Neuronal stem cell (in vitro differentiated cells): ENCODE data around the gene GPSM3.

Experiments used
- DNase-seq: peaks from one replicate; pipeline ENCODE4 v3.0.0-alpha.2; 2013; ENCODE audit warnings: low spot score
- H2AFZ ChIP-seq: one replicate; pipeline ENCODE4 v1.6.1; 2013; ENCODE audit warnings: mild to moderate bottlenecking, low read length, inconsistent platforms
- H2AK5ac ChIP-seq: 2 replicates; pipeline ENCODE4 v1.6.1; 2013; ENCODE audit warnings: low read depth, mild to moderate bottlenecking, inconsistent platforms, low read length, moderate library complexity, mixed read lengths
- H2BK120ac ChIP-seq: 2 replicates; pipeline ENCODE4 v1.6.1; 2013; ENCODE audit warnings: low read depth, mild to moderate bottlenecking, inconsistent platforms, low read length, moderate library complexity, mixed read lengths
- H2BK12ac ChIP-seq: one replicate; pipeline ENCODE4 v1.6.1; 2013; ENCODE audit warnings: low read length, inconsistent platforms
- H2BK15ac ChIP-seq: 2 replicates; pipeline ENCODE4 v1.6.1; 2013; ENCODE audit warnings: mild to moderate bottlenecking, low read length, inconsistent platforms, mixed read lengths
- H2BK5ac ChIP-seq: one replicate; pipeline ENCODE4 v1.6.1; 2013; ENCODE audit warnings: inconsistent platforms, mild to moderate bottlenecking, low read length, moderate library complexity
- H3K14ac ChIP-seq: one replicate; pipeline ENCODE4 v1.6.1; 2013; ENCODE audit warnings: low read length, inconsistent platforms
- H3K18ac ChIP-seq: 2 replicates; pipeline ENCODE4 v1.6.1; 2013; ENCODE audit warnings: low read length, inconsistent platforms
- H3K23ac ChIP-seq: 2 replicates; pipeline ENCODE4 v1.6.1; 2013; ENCODE audit warnings: low read depth, mild to moderate bottlenecking, mixed read lengths, low read length, inconsistent platforms; ENCODE audit not compliant: poor library complexity
- H3K27ac ChIP-seq: replicated peaks from 3 replicates; pipeline ENCODE4 v1.5.1; 2013; ENCODE audit warnings: low read length, inconsistent platforms
- H3K27me3 ChIP-seq, 3 experiments: 2 replicates each; pipeline ENCODE4 v1.6.1; 2013; ENCODE audit warnings: low read length in 3 of 3, mild to moderate bottlenecking in 2 of 3, inconsistent platforms in 1 of 3, low read depth in 1 of 3, mixed read lengths in 1 of 3, moderate library complexity in 1 of 3; ENCODE audit not compliant: control insufficient read depth in 3 of 3, insufficient read depth in 3 of 3
- H3K36me3 ChIP-seq, 2 donors: replicated peaks in 1 of 2; 2 replicates each; pipeline ENCODE4 v1.6.1; 2013; ENCODE audit warnings: low read length in 2 of 2; ENCODE audit not compliant: control insufficient read depth in 2 of 2, insufficient read depth in 2 of 2
- H3K4ac ChIP-seq: 2 replicates; pipeline ENCODE4 v1.6.1; 2013; ENCODE audit warnings: inconsistent platforms, mild to moderate bottlenecking, low read length, moderate library complexity
- H3K4me1 ChIP-seq, 2 donors: 1 replicate in 1 of 2; 2 replicates in 1 of 2; pipeline ENCODE4 v1.6.1; 2013; ENCODE audit warnings: low read length in 2 of 2, low read depth in 1 of 2; ENCODE audit not compliant: control insufficient read depth in 2 of 2, insufficient read depth in 1 of 2
- H3K4me2 ChIP-seq: one replicate; pipeline ENCODE4 v1.6.1; 2013; ENCODE audit warnings: mild to moderate bottlenecking, low read length, inconsistent platforms; ENCODE audit not compliant: insufficient read depth, poor library complexity, severe bottlenecking
- H3K4me3 ChIP-seq, 2 donors: 2 replicates each; pipeline ENCODE4 v1.5.1; 2013; ENCODE audit warnings: low read length in 2 of 2, mild to moderate bottlenecking in 2 of 2, inconsistent platforms in 1 of 2, moderate library complexity in 1 of 2
- H3K79me1 ChIP-seq: one replicate; pipeline ENCODE4 v1.6.1; 2013; ENCODE audit warnings: low read depth, mild to moderate bottlenecking, inconsistent platforms, low read length, moderate library complexity
- H3K9ac ChIP-seq: one replicate; pipeline ENCODE4 v1.6.1; 2013; ENCODE audit warnings: mild to moderate bottlenecking, low read depth, low read length, inconsistent platforms; ENCODE audit not compliant: poor library complexity
- H3K9me3 ChIP-seq, 2 donors: replicated peaks in 1 of 2; 2 replicates each; pipeline versions ENCODE3 to v1.6.1; 2013; ENCODE audit warnings: low read length in 2 of 2, mild to moderate bottlenecking in 2 of 2, inconsistent platforms in 1 of 2, low read depth in 1 of 2, mixed read lengths in 1 of 2, moderate library complexity in 1 of 2; ENCODE audit not compliant: control insufficient read depth in 2 of 2, insufficient read depth in 1 of 2
- H4K8ac ChIP-seq: one replicate; pipeline ENCODE4 v1.6.1; 2013; ENCODE audit warnings: low read depth, mild to moderate bottlenecking, inconsistent platforms, low read length, moderate library complexity
- H4K91ac ChIP-seq: one replicate; pipeline ENCODE4 v1.6.1; 2013; ENCODE audit warnings: low read length, low read depth, mild to moderate bottlenecking, inconsistent platforms; ENCODE audit not compliant: poor library complexity
- WGBS, 2 donors: extraction: QIAGEN DNeasy Blood & Tissue Kit; methylation state at CpG; one replicate each; pipeline ENCODE4 v1.1.7; 2013; ENCODE audit warnings: missing lambda C conversion rate in 2 of 2, mixed read lengths in 1 of 2; ENCODE audit not compliant: insufficient read length in 2 of 2, insufficient replicate concordance in 1 of 2; ENCODE audit errors: extremely low coverage in 2 of 2; 5-methylcytosine and 5-hydroxymethylcytosine counted together

GPSM3 gene

GRCh38 chr6:32149932-32150870 lies 42.2 kb downstream of the GPSM3 start:
- peak overlapping the region; percentile 68 for H3K9ac ChIP-seq
- no peak overlapping the region for H2AFZ ChIP-seq
- no peak overlapping the region for H2BK5ac ChIP-seq
- no CpG with 5 or more reads among the region's 55 CpGs for WGBS, 2 donors
- H3K4me2 ChIP-seq, result peak overlapping the region; percentile 51
- peak overlapping the region; percentile 23 for H3K18ac ChIP-seq
- no peak overlapping the region for H2BK15ac ChIP-seq
- H2BK12ac ChIP-seq, result no peak overlapping the region
- no peak overlapping the region for H2AK5ac ChIP-seq
- H3K23ac ChIP-seq, result no peak overlapping the region
- no peaks in the 10 kb centered on the region for H3K9me3 ChIP-seq
- DNase-seq, result no peak
- no peak overlapping the region for H3K14ac ChIP-seq
- H3K36me3 ChIP-seq, result peaks cover 2% of the 10 kb centered on the region in 2 donors
- H3K4me3 ChIP-seq, result peak overlapping the region in 1 of 2 donors; percentile 72
- H4K91ac ChIP-seq, result no peak overlapping the region
- H3K4me1 ChIP-seq, result peaks cover 21 to 25% of the 10 kb centered on the region in 2 donors
- no peak overlapping the region for H4K8ac ChIP-seq
- no peak overlapping the region for H3K27ac ChIP-seq
- H2BK120ac ChIP-seq, result peak overlapping the region; percentile 28
- H3K4ac ChIP-seq, result no peak overlapping the region
- peaks cover 10% of the 10 kb centered on the region for H3K79me1 ChIP-seq
- peaks cover 0 to 33% (median 0%) of the 10 kb centered on the region in 3 experiments for H3K27me3 ChIP-seq

DNA sequence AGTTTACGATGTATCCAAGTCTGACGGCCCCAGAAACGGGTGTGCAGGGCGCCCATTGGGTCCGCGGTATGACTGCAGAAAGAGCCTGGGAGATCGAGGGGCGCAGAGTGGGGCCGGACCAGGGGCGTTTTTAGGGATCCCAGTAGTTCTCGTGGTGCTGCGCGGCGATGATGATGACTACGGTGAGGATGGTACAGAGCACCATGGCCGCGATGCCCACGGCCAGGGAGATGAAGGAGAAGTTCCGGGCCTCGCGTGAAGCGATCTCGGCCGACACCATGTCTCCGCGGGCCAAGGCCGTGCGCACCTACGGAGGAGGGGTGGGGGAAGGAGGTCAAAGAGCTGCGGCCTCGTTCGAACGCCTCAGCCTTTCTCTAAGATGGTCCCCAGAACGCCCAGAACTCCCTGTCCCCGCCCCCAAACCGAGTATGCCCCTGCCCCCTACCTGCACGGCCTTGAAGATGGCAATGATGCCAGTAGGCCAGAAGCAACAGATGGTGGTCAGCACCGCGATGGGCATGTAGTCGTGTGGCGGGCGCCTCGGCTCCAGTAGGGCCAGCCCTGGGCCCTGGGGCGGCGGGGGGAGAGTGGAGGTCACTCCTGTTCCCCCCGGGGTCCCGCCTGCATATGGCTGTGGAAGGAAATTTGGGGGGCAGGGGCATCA lies 43.2 kb downstream of the GPSM3 start:
- no peak overlapping the region for H4K8ac ChIP-seq
- H3K4me1 ChIP-seq, result peaks cover 16 to 21% of the 10 kb centered on the region in 2 donors
- peaks cover under 1% of the 10 kb centered on the region for H3K79me1 ChIP-seq
- H3K36me3 ChIP-seq, result no peaks in the 10 kb centered on the region
- H3K4me3 ChIP-seq, result peak overlapping the region in 1 of 2 donors; percentile 8
- no peak overlapping the region for H3K27ac ChIP-seq
- no peak overlapping the region for H3K9ac ChIP-seq
- no peak overlapping the region for H4K91ac ChIP-seq
- no peak overlapping the region for H2BK5ac ChIP-seq
- WGBS, 2 donors, result no CpG with 5 or more reads among the region's 47 CpGs
- H2BK15ac ChIP-seq, result peak overlapping the region; percentile 27
- H2BK12ac ChIP-seq, result no peak overlapping the region
- peaks cover 0 to 33% (median 0%) of the 10 kb centered on the region in 3 experiments for H3K27me3 ChIP-seq
- no peak overlapping the region for H3K4ac ChIP-seq
- peak overlapping the region; percentile 52 for H3K18ac ChIP-seq
- H2BK120ac ChIP-seq, result no peak overlapping the region
- H2AFZ ChIP-seq, result no peak overlapping the region
- H3K14ac ChIP-seq, result no peak overlapping the region
- H3K9me3 ChIP-seq, result no peaks in the 10 kb centered on the region
- peak overlapping the region; percentile 14 for H2AK5ac ChIP-seq
- no peak for DNase-seq
- no peak overlapping the region for H3K23ac ChIP-seq
- H3K4me2 ChIP-seq, result peak overlapping the region; percentile 21

GRCh38 chr6:32148289-32149091 lies 44.0 kb downstream of the GPSM3 start:
- no peak for DNase-seq
- no peak overlapping the region for H4K8ac ChIP-seq
- no peaks in the 10 kb centered on the region for H3K79me1 ChIP-seq
- H3K9ac ChIP-seq, result no peak overlapping the region
- peak overlapping the region; percentile 21 for H3K4me2 ChIP-seq
- no peak overlapping the region for H3K4ac ChIP-seq
- no peak overlapping the region for H2AFZ ChIP-seq
- no peak overlapping the region for H3K18ac ChIP-seq
- no peak overlapping the region for H2BK12ac ChIP-seq
- no peak overlapping the region for H2BK120ac ChIP-seq
- peak overlapping the region; percentile 13 for H2AK5ac ChIP-seq
- H3K36me3 ChIP-seq, result no peaks in the 10 kb centered on the region
- peaks cover 16 to 21% of the 10 kb centered on the region in 2 donors for H3K4me1 ChIP-seq
- no peak overlapping the region for H2BK15ac ChIP-seq
- no peaks in the 10 kb centered on the region for H3K9me3 ChIP-seq
- no peak overlapping the region for H3K27ac ChIP-seq
- no peak overlapping the region for H2BK5ac ChIP-seq
- WGBS, 2 donors, result no CpG with 5 or more reads among the region's 39 CpGs
- no peak overlapping the region for H3K14ac ChIP-seq
- H3K27me3 ChIP-seq, result peaks cover 0 to 33% (median 0%) of the 10 kb centered on the region in 3 experiments
- no peak overlapping the region for H3K23ac ChIP-seq
- no peak overlapping the region for H4K91ac ChIP-seq
- peak overlapping the region in 1 of 2 donors; percentile 8 for H3K4me3 ChIP-seq
